ENCODE measurements around the gene CMTM4.

CMTM4 gene

DNA sequence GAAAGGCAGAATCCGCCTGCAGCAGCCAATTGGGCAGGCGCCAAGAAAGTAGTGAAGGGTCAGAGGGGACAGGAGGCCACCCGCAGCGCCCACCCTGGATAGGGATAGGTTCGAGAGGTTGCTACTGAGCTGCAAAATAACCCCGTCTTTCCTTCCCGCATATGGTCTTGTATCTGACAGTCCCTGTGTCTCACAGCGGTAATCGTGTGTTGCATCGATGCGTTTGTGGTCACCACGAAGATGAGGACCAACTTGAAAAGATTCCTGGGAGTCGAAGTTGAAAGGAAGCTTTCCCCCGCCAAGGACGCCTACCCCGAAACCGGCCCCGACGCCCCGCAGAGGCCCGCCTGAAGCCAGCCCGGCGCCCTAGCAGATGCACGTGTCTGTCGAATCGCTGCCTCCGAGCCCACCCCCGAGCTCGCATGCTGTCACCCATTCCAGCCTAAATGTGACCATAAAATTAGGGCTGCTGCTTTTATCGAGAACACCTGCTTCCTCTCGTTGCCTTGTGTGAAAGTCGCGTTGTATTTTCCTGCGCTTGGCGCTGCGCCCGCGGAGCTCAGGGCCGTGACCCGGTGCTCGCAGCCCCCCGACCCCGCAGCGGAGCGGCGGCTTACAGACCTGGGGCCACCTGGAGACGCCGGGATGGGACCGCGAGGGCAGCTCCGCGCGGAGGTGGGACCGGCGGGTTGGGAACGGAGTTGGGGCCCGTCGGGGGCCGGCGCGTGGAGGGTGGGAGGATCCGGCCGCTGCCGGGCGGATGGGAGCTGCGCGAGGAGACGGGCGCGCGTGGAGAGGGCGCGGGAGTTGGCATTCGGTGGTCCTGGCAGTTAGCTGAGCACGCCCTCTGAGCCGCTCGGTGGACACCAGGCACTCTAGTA, 117.7 kb downstream of the CMTM4 start, which contains the start of gene CMTM2:
TSS of gene CMTM2 (plus strand) at position 813 of the 881 bp plus-strand sequence. CDS start 145 bp downstream, outside the sequence.
- no peak within 1 kb of the TSS for H3K4me3 ChIP-seq (ENCODE audit: insufficient read depth, low read length, poor library complexity, severe bottlenecking)
- no peaks in the 10 kb centered on the region for H3K36me3 ChIP-seq (ENCODE audit: low read length)
- no peaks in the 10 kb centered on the region for H4K20me1 ChIP-seq (ENCODE audit: low read depth, low read length)
- H3K9ac ChIP-seq (ENCODE audit: low read length): no peak within 1 kb of the TSS
- no peaks in the 10 kb centered on the region for H3K27me3 ChIP-seq (ENCODE audit: low read length)
- no peaks in the 10 kb centered on the region for H3K79me2 ChIP-seq (ENCODE audit: insufficient read depth, low read length)
- H2AFZ ChIP-seq (ENCODE audit: low read depth, low read length, severe bottlenecking): no peak within 1 kb of the TSS
- TF ChIP-seq EZH2phosphoT487 (conservative IDR thresholded peaks at IDR 0.05; ENCODE audit: low read length) (no peak), CTCF (IDR thresholded peaks at IDR 0.05; ENCODE audit: insufficient read depth, low read length, poor library complexity, severe bottlenecking) (no peak)
- H3K9me3 ChIP-seq (ENCODE audit: insufficient read depth, low read length): no peaks in the 10 kb centered on the region
- H3K4me2 ChIP-seq (ENCODE audit: low read depth, low read length, poor library complexity, severe bottlenecking): no peak within 1 kb of the TSS
- H3F3A ChIP-seq (ENCODE audit: insufficient read depth): no peaks in the 10 kb centered on the region
- no peak within 1 kb of the TSS for H3K27ac ChIP-seq (ENCODE audit: low read depth, low read length)
- H3K9me2 ChIP-seq (replicated peaks; ENCODE audit: insufficient read depth, low read length): no peaks in the 10 kb centered on the region

GRCh38 chr16:66576296-66576695, 120.2 kb downstream of the CMTM4 start:
- H3K4me2 ChIP-seq (ENCODE audit: low read depth, low read length, poor library complexity, severe bottlenecking): no peak overlapping the region

DNA sequence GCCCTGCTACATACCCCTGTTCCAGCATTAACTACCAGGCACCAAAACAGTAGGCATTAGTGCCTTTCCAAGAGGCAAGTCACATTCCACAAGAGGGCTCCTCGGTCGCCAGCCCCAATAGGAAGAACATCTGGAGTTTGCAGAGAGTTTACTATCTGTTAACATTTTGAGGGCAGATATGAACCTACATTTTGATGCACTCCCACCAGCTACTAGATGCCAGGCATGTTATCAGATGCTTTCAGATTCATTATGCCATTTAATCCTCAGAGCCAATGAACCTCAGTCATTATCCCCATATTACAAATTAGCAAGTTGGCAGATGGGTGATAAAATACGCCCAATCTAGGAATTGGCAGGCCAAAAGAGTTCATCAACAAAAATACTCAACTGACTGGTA, 121.5 kb downstream of the CMTM4 start:
- H3K4me2 ChIP-seq (ENCODE audit: low read depth, low read length, poor library complexity, severe bottlenecking): no peak overlapping the region
- no peak overlapping the region for H3K9ac ChIP-seq (ENCODE audit: low read length)
- no peaks in the 10 kb centered on the region for H3F3A ChIP-seq (ENCODE audit: insufficient read depth)
- H3K79me2 ChIP-seq (ENCODE audit: insufficient read depth, low read length): no peaks in the 10 kb centered on the region
- no peaks in the 10 kb centered on the region for H3K27me3 ChIP-seq (ENCODE audit: low read length)
- no peak overlapping the region for H2AFZ ChIP-seq (ENCODE audit: low read depth, low read length, severe bottlenecking)
- H3K4me3 ChIP-seq (ENCODE audit: insufficient read depth, low read length, poor library complexity, severe bottlenecking): no peak overlapping the region
- no peak for TF ChIP-seq EZH2phosphoT487 (conservative IDR thresholded peaks at IDR 0.05; ENCODE audit: low read length)
- TF ChIP-seq CTCF (IDR thresholded peaks at IDR 0.05; ENCODE audit: insufficient read depth, low read length, poor library complexity, severe bottlenecking): no peak
- no peaks in the 10 kb centered on the region for H3K9me2 ChIP-seq (replicated peaks; ENCODE audit: insufficient read depth, low read length)
- no peaks in the 10 kb centered on the region for H3K9me3 ChIP-seq (ENCODE audit: insufficient read depth, low read length)
- H4K20me1 ChIP-seq (ENCODE audit: low read depth, low read length): no peaks in the 10 kb centered on the region
- H3K27ac ChIP-seq (ENCODE audit: low read depth, low read length): no peak overlapping the region
- H3K36me3 ChIP-seq (ENCODE audit: low read length): no peaks in the 10 kb centered on the region

More at GRCh38 chr16:66576296-66576695, 120.2 kb downstream of the CMTM4 start:
- no peak overlapping the region for H2AFZ ChIP-seq (ENCODE audit: low read depth, low read length, severe bottlenecking)
- H3K79me2 ChIP-seq (ENCODE audit: insufficient read depth, low read length): no peaks in the 10 kb centered on the region
- H3K9ac ChIP-seq (ENCODE audit: low read length): no peak overlapping the region
- H3K4me3 ChIP-seq (ENCODE audit: insufficient read depth, low read length, poor library complexity, severe bottlenecking): no peak overlapping the region
- H3K9me2 ChIP-seq (replicated peaks; ENCODE audit: insufficient read depth, low read length): no peaks in the 10 kb centered on the region
- no peaks in the 10 kb centered on the region for H3K27me3 ChIP-seq (ENCODE audit: low read length)
- no peaks in the 10 kb centered on the region for H3F3A ChIP-seq (ENCODE audit: insufficient read depth)
- no peak overlapping the region for H3K27ac ChIP-seq (ENCODE audit: low read depth, low read length)
- TF ChIP-seq CTCF (IDR thresholded peaks at IDR 0.05; ENCODE audit: insufficient read depth, low read length, poor library complexity, severe bottlenecking): no peak
- TF ChIP-seq EZH2phosphoT487 (conservative IDR thresholded peaks at IDR 0.05; ENCODE audit: low read length): no peak
- no peaks in the 10 kb centered on the region for H4K20me1 ChIP-seq (ENCODE audit: low read depth, low read length)
- H3K9me3 ChIP-seq (ENCODE audit: insufficient read depth, low read length): no peaks in the 10 kb centered on the region
- no peaks in the 10 kb centered on the region for H3K36me3 ChIP-seq (ENCODE audit: low read length)

Data from SU-DHL-6 (cell line).